Transverse colon (tissue), 4 donors: Measurements from ENCODE around the gene LCLAT1. TPM values are rescaled to one million over a fixed set of nuclear protein-coding genes. Genes with fewer than 3 reads are reported as not detected.

Experiments
- DNase-seq: peaks from one replicate; pipeline ENCODE4 v3.0.0-alpha.2; 2019
- H3K27ac ChIP-seq, 4 donors: fragments of 200-600 bp; sonication (generic); 2 replicates each; pipeline ENCODE4 v1.5.1; 2016 to 2018; ENCODE audit warnings: inconsistent platforms in 4 of 4
- H3K27me3 ChIP-seq: fragments of 200-600 bp; sonication (generic); 2 replicates; pipeline ENCODE4 v1.5.1; 2017; ENCODE audit warnings: inconsistent platforms
- H3K36me3 ChIP-seq, 4 donors: fragments of 200-600 bp; sonication (generic); 2 replicates each; pipeline ENCODE4 v1.5.1; 2017 to 2019; ENCODE audit warnings: inconsistent platforms in 4 of 4
- H3K4me1 ChIP-seq, 4 donors: fragments of 200-600 bp; sonication (generic); 2 replicates each; pipeline ENCODE4 v1.5.1; 2017 to 2020; ENCODE audit warnings: inconsistent platforms in 4 of 4
- H3K4me3 ChIP-seq, 4 donors: fragments of 200-600 bp; sonication (generic); 1 replicate in 1 of 4; 2 replicates in 3 of 4; pipeline versions ENCODE4 v1.5.1 to v1.6.1; 2017 to 2019; ENCODE audit warnings: inconsistent platforms in 4 of 4
- H3K9me3 ChIP-seq, 2 donors: fragments of 200-600 bp; sonication (generic); 2 replicates each; pipeline ENCODE4 v1.5.1; 2017 to 2019; ENCODE audit warnings: inconsistent platforms in 2 of 2
- CTCF ChIP-seq, 5 experiments: fragments of 200-600 bp in 3 of 5; fragments of 450-650 bp in 2 of 5; sonication (generic) in 3 of 5; IDR thresholded peaks; 1 replicate in 2 of 5; 2 replicates in 3 of 5; pipeline ENCODE4 v1.5.1; 2016 to 2017; ENCODE audit warnings: antibody characterized with exemption in 5 of 5, inconsistent platforms in 3 of 5, mild to moderate bottlenecking in 2 of 5, moderate library complexity in 1 of 5
- EP300 ChIP-seq: sonication (generic); formaldehyde crosslinking; IDR thresholded peaks from one replicate; pipeline ENCODE4 v1.6.1; 2017; ENCODE audit warnings: antibody characterized with exemption, low read depth
- POLR2A ChIP-seq: fragments of 450-650 bp; IDR thresholded peaks from one replicate; pipeline ENCODE4 v1.6.1; 2016; ENCODE audit warnings: antibody characterized with exemption, mild to moderate bottlenecking, moderate library complexity
- POLR2AphosphoS5 ChIP-seq, 3 donors: sonication (generic); formaldehyde crosslinking; IDR thresholded peaks; one replicate each; pipeline ENCODE4 v1.6.1; 2016; ENCODE audit warnings: antibody characterized with exemption in 3 of 3
- WGBS, 2 donors: methylation state at CpG; one replicate each; pipeline ENCODE4 v1.1.5; 2018; ENCODE audit warnings: low coverage in 1 of 2; 5-methylcytosine and 5-hydroxymethylcytosine counted together
- in situ Hi-C, 4 donors: fragments of 200-750 bp; cut with MboI; loops; one replicate each; pipeline versions ENCODE4 v1.15.0 to v1.15.1; 2017; ENCODE audit warnings: low sequenced_read_pairs in 3 of 4, low pct_ligation_motif_present in 1 of 4, low pct_unique_long_range_greater_than_20kb in 1 of 4
- intact Hi-C: fragments of 100-400 bp; cut with DNase I; formaldehyde crosslinking; loops from one replicate; pipeline ENCODE4 v1.15.1; 2023; ENCODE audit warnings: low total_unique reads
- total RNA-seq, 4 donors: library from RNA; depleted of rRNA; stranded (reverse); fragments of >200 nt; gene quantifications; one replicate each; pipeline ENCODE4 v1.1.0, GENCODE V29; 2016

Gene LCLAT1
- total RNA-seq, 4 donors from 2014 or later: 10.9 to 26.5 (median 16.6) TPM

GRCh38 chr2:30455114-30455738 lies 8.2 kb downstream of the LCLAT1 start:
- whole genome bisulfite sequencing, 2 donors: 50 to 57% methylated on average over 5 to 7 of the region's 7 CpGs
- Histone ChIP-seq H3K4me3 (no peak overlapping the region), H3K27ac (peak overlapping the region; percentile 27 to 60 (median 48)), H3K27me3 (no peaks in the 10 kb centered on the region), H3K4me1 (peaks cover 3 to 26% (median 16%) of the 10 kb centered on the region in 4 donors), H3K9me3 (no peaks in the 10 kb centered on the region), H3K36me3 (no peaks in the 10 kb centered on the region)
- intact Hi-C loops (no loop called here), in situ Hi-C loops (no loop called here)
- DNase-seq: no peak
- no peak for TF ChIP-seq POLR2AphosphoS5 (IDR thresholded peaks at IDR 0.05)
- TF ChIP-seq POLR2A: no peak
- TF ChIP-seq CTCF (IDR thresholded peaks at IDR 0.05): no peak
- no peak for TF ChIP-seq EP300

- H3K4me3 ChIP-seq: no peak overlapping the region
- no peak for DNase-seq
- intact Hi-C loops: loop anchor here (1.0 kb wide), 1 partner anchor 27 kb away; no protein-coding TSS in a partner anchor
- peak overlapping the region in 2 of 4 donors; percentile 27 to 60 for H3K27ac ChIP-seq
- H3K36me3 ChIP-seq: no peaks in the 10 kb centered on the region
- TF ChIP-seq POLR2A (no peak), CTCF (IDR thresholded peaks at IDR 0.05) (no peak), EP300 (no peak), POLR2AphosphoS5 (IDR thresholded peaks at IDR 0.05) (no peak)
- peaks cover 3 to 22% (median 14%) of the 10 kb centered on the region in 4 donors for H3K4me1 ChIP-seq
- 92 to 100% methylated on average over 2 of the region's 2 CpGs for WGBS, 2 donors
- H3K27me3 ChIP-seq: no peaks in the 10 kb centered on the region
- in situ Hi-C loops: no loop called here
- no peaks in the 10 kb centered on the region for H3K9me3 ChIP-seq
These were observed 9.1 kb downstream of the LCLAT1 start for GRCh38 chr2:30456106-30456505.

GRCh38 chr2:30456579-30456978 lies 9.5 kb downstream of the LCLAT1 start:
- TF ChIP-seq POLR2AphosphoS5 (IDR thresholded peaks at IDR 0.05) (no peak), EP300 (no peak), CTCF (IDR thresholded peaks at IDR 0.05) (no peak), POLR2A (no peak)
- peaks cover 3 to 22% (median 14%) of the 10 kb centered on the region in 4 donors for H3K4me1 ChIP-seq
- H3K27me3 ChIP-seq: no peaks in the 10 kb centered on the region
- intact Hi-C loops: loop anchor here (1.0 kb wide), 1 partner anchor 27 kb away; no protein-coding TSS in a partner anchor
- no peak overlapping the region for H3K4me3 ChIP-seq
- no peak overlapping the region for H3K27ac ChIP-seq
- in situ Hi-C loops: no loop called here
- no peaks in the 10 kb centered on the region for H3K9me3 ChIP-seq
- 89 to 94% methylated on average over 2 of the region's 2 CpGs for WGBS, 2 donors
- no peaks in the 10 kb centered on the region for H3K36me3 ChIP-seq
- DNase-seq: no peak

GRCh38 chr2:30457296-30457695 lies 10.2 kb downstream of the LCLAT1 start:
- H3K27me3 ChIP-seq: no peaks in the 10 kb centered on the region
- no peaks in the 10 kb centered on the region for H3K9me3 ChIP-seq
- H3K36me3 ChIP-seq: no peaks in the 10 kb centered on the region
- in situ Hi-C loops: no loop called here
- DNase-seq: no peak
- H3K4me1 ChIP-seq: peaks cover 3 to 22% (median 14%) of the 10 kb centered on the region in 4 donors
- no peak overlapping the region for H3K27ac ChIP-seq
- no peak for TF ChIP-seq CTCF (IDR thresholded peaks at IDR 0.05)
- intact Hi-C loops: no loop called here
- H3K4me3 ChIP-seq: no peak overlapping the region
